GM19395 (cell line): ENCODE data around the gene PBX3.

Source experiments
- ATAC-seq: cut with Tn5 transposase; IDR thresholded peaks from one replicate; pipeline ENCODE4 v1.9.1; 2021; ENCODE audit warnings: mild to moderate bottlenecking, moderate library complexity; ENCODE audit not compliant: unreplicated experiment

Gene PBX3

DNA sequence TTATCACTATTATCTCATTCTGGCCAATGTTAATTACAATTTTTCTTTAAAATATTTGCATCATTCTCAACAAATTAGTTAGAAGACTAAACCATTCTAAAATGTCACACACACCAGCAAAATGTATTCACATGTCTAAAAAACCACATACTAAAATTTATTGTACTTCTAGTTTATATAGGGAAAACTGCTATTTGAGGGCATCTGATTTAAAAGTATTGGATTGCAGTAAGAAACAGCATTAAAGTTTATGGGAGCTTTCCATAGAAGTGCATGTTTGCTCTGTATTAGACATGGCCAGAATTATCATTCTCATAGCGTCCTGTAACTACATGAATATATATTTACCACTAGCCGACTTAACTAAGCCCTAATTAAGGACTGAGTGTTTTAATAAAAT is 150.3 kb downstream of the PBX3 start:
- no peak for ATAC-seq

DNA sequence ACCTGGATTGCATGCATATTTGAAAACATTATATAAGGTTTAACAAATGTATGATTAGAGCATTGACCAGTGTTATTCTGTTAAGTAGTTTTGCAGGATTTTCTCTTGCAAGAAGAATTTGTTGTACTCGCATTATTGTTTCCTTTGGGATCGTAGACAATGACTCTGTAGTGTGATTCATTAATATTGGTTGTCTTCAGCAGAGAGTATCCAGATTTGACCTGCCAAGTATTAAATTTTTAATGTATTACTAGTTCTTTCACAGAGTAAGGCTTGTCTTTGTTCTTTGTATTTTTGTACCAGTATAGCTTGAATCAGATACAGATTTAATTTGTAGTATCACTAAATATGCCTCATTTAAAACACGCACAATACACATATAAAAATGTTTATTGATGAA is 155.0 kb downstream of the PBX3 start:
- ATAC-seq = no peak

DNA sequence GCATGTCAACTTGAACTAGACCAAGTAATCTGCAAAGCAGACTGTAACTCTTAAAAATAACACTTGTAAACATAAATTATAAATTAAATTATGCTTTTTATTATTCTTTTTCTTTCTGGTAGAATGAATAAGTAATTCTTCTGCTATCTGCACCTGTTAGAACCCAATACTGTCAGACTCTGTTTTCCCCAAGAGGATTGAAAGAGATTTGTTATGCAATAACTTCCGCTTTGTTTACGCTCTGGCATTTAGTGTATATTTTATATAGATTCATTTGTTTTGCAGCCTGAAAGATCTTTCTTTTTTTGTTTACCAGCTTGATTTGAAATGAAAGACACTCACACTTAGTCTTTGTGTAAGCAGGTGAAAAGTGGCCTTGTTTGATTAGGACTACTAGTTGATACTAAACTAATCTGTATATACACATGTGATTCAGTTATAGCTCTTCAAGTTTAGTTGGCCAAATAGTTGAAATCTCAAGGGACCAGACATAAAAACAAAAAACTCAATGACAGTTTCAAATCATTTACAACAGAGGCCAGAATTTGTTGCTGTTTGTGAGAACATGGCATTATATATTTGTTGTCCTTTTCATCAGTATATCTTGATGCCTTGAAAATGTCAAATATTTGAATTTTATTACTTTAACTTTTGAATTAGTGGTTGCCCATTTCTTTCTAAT is 155.8 kb downstream of the PBX3 start:
- no peak for ATAC-seq

GRCh38 chr9:125904155-125904851 is 157.1 kb downstream of the PBX3 start:
- no peak for ATAC-seq

- no peak for ATAC-seq
Measured at GRCh38 chr9:125906144-125906543, 159.0 kb downstream of the PBX3 start.

DNA sequence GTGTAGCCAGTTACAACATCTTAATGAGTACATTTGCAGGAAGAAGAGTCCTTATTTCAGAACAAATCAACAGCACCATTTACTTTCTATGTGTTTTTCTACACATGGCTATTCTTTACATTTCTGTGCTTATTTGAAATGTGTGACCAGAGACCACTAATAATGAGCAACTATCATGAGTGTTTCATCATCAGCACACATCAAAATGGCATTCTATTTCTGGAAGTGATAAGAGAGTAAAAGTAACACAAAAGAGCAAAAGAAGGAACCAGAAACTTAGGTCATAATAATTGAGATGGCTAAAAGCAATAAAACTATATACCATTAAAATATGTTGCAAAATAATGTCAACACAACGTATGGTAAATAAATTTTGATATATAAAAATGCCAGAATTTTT is 159.7 kb downstream of the PBX3 start:
- ATAC-seq = no peak

DNA sequence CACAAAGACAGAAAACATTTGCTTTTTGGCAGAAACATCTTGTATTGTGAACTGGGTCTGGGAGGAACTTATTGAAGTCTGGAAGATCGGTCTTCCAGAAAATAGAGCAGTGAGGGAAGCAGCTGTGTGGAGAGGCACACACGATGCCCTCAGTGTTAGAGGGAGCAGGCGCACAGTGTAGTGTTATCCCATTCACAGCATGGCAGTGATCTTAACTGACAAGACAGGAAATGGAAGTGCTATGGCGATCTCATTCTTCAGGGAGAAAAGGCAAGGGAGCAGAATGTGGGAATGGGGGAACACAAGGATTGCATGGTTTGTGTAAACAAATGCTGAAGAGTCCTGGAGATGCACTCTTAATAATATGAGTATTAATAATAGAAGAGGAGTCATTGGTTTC is 161.0 kb downstream of the PBX3 start:
- ATAC-seq = no peak

- no peak for ATAC-seq
Measured at GRCh38 chr9:125908966-125909365, 161.8 kb downstream of the PBX3 start.

- no peak for ATAC-seq
Measured at GRCh38 chr9:125909459-125909858, 162.3 kb downstream of the PBX3 start.

DNA sequence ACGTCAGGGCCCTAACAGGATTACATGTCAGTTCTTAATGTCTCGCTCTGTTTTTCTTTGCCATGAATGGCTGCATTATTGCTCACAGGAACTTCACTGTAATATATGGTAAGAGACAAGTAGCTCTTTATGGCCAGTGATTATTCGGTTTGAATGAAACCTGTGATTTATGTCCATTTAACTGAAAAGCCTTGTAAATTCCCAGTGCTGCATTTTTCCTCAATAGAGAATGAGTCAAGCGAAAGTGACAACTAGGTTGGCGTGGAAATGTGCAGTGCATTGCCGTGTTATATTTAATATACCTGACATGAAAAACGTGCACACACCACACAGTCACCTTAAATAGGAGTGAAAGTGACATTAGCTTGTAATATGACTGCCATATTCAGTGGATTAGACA is 163.1 kb downstream of the PBX3 start:
- ATAC-seq = no peak

- ATAC-seq = no peak
Measured at GRCh38 chr9:125911861-125912644, 164.9 kb downstream of the PBX3 start.

- no peak for ATAC-seq
Measured at GRCh38 chr9:125912667-125913066, 165.5 kb downstream of the PBX3 start.

GRCh38 chr9:125913551-125913950 is 166.4 kb downstream of the PBX3 start:
- ATAC-seq = no peak

DNA sequence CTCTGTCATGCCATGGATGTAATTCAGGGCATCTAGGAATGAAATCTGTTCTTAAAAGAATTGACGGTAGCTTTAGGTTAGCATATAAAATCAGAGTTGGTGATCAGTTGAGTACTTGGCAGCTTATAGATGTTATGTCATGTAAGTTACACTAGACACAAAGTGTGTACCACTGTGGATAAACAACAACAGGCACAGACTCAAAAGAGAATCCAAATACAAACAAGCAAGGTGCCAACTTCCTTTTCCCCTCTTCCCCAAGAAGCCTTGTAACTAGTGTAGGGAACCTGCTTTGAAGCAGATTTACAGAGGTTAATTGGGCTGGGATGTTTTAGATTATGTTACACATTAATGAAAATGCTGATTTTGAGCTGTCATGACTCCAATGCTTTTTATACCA is 167.2 kb downstream of the PBX3 start:
- no peak for ATAC-seq

GRCh38 chr9:125915606-125916005 is 168.4 kb downstream of the PBX3 start:
- no peak for ATAC-seq

GRCh38 chr9:125919565-125919964 is 172.4 kb downstream of the PBX3 start:
- no peak for ATAC-seq

GRCh38 chr9:125920402-125920801 is 173.2 kb downstream of the PBX3 start:
- no peak for ATAC-seq

- no peak for ATAC-seq
Measured at GRCh38 chr9:125922854-125923253, 175.7 kb downstream of the PBX3 start.

DNA sequence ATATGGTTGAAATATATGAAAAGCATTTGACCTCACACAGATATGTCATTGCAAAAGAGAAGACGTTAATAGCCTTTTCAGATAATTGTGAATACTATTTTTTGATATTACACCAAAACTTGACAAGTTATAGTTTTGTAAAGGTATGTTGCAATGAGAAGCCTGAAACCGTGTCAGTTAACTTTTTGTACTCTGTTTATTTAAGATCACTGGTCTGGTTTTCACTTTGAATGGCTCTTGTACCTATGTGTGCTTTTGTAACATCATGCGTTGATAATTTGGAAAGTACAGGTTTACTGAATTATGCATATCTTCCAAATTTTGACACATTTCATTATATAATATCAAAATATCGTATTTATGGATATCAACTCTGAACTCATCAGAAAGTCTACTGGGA is 177.2 kb downstream of the PBX3 start:
- ATAC-seq = no peak

GRCh38 chr9:125926936-125927335 is 179.8 kb downstream of the PBX3 start:
- no peak for ATAC-seq

DNA sequence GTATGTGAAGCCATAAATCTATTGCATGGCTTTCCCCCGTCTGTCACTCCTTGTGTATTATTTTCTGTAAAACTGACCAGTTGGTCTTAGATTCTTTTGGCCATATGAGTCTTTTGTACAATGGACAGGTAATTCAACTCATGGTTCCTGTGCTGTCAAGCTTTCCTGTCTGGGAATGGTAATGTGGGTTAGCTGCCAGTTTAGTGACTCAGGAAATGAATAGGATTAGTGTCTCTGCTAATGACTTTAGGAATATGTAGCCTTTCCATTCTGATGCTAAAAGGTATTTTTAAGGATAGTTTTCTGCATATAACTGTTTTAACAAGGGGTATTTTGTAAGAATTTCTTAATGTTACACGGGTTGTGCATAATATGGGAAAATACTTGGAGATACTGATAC is 182.7 kb downstream of the PBX3 start:
- no peak for ATAC-seq

DNA sequence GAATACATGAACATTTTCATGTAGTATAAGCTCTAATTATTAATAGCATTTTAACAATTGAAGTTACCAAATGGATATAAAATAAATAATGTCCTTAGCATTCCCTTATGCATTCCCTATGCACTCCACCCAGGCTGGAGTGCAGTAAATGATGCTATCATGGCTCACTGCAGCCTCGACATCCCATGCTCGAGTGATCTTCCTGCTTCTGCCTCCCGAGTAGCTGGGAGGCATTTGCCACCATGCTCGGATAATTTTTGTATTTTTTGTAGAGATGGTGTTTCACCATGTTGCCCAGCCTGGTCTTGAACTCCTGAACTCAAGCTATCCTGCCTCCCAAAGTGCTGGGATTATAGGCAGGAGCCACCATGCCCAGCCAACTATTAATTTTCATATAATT is 184.0 kb downstream of the PBX3 start:
- ATAC-seq = no peak
